Endometrium (tissue), 2 donors: ENCODE data around the gene RELT.

Experiments
- FAIRE-seq: peaks from 2 replicates; lab custom pipeline; 2012; peaks lifted over from hg19 to GRCh38; lab: Jason Lieb, UNC
- donor health status: control.
- donor health status: control.

Gene RELT

DNA sequence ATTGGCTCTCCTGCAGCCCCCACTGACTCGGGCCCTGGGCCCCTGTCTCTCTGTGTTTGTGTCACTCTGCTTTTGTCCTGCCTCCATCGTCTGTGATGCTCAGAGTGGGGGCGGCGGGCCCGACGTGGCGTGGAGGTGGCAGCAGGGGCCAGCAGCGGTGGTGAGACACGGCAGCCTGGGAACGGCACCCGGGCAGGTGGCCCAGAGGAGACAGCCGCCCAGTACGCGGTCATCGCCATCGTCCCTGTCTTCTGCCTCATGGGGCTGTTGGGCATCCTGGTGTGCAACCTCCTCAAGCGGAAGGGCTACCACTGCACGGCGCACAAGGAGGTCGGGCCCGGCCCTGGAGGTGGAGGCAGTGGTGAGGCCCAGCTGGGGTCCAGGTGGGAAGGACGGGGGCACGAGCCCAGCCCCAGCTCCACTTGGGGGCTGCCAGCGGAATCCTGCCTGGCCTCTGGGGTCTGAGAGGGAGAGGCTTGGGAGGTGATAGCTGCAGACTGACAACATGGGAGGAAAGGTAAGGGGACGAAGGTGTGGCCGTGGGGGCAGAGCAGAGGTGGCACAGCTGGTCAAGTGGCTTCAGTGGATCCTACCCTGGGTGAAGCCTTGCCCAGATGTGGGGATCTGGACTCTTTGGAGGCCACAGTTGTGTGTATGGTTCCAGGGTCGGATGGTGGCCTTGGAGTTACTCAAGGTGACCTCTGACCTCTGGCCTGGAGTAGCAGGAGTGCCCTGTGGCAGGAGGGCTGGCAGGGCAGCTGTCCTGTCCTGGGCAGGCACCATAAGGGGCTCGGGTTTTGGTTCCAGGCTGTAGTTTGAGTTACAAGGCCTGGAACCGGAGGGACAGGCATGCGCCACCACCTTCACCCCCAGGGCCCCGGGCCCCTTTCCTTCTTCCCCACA, 16.2 kb downstream of the RELT start:
- no peak for FAIRE-seq

DNA sequence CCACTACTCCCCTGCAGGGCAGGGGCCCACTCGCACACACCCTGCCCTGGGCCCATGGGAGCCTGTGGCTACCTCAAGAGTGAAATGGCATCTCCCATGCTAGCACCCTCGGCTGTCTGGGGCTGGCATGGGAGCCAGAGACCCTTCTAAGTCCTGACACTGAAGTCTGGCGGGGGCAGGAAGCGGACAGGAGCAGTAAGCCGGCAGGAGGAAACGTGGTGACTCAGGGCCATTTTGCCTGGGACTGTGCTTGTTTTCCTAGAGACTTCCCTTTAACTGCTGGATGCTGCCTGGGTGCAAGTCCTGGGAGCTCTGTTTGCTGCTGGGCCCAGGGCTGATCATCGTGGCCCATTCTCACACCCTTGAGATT, 16.8 kb downstream of the RELT start:
- no peak for FAIRE-seq

DNA sequence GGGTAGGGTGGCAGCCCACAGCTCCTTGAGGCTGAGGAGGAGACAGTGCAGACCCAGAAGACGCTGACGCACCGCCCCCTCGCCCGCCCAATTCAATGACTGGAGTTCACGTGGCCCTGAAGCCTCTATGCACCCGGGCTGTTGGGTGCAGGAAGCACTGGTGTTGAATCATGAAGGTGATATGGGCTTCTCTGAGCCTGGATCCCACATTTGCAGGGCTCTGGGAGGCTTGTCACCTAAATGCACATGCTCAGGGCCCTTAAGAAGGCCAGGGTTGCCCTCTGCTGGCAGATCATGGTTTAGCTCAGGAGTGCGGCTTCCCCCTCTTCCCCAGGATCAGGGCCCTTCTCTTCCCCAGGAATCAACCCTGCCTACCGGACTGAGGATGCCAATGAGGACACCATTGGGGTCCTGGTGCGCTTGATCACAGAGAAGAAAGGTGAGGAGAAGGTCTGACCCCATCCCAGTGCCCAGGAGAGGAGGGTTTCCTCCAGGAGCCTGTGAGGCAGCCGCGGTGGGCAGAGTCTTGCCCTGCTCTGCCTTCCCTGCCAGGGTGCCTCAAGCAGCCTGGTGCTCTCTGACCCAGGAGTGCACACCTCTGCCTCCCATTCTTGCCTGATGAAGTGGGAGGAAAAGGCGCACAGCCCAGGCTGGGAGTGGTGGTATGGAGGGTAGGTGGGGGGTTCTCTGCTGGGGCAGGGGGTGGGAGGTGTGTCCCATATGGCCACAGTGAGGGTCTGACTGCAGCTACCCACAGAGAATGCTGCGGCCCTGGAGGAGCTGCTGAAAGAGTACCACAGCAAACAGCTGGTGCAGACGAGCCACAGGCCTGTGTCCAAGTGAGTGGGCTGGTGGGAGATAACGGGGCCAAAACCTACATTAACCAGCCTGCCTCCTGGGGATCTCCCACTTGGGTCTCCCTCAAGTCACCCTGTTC, 17.5 kb downstream of the RELT start:
- FAIRE-seq: no peak

DNA sequence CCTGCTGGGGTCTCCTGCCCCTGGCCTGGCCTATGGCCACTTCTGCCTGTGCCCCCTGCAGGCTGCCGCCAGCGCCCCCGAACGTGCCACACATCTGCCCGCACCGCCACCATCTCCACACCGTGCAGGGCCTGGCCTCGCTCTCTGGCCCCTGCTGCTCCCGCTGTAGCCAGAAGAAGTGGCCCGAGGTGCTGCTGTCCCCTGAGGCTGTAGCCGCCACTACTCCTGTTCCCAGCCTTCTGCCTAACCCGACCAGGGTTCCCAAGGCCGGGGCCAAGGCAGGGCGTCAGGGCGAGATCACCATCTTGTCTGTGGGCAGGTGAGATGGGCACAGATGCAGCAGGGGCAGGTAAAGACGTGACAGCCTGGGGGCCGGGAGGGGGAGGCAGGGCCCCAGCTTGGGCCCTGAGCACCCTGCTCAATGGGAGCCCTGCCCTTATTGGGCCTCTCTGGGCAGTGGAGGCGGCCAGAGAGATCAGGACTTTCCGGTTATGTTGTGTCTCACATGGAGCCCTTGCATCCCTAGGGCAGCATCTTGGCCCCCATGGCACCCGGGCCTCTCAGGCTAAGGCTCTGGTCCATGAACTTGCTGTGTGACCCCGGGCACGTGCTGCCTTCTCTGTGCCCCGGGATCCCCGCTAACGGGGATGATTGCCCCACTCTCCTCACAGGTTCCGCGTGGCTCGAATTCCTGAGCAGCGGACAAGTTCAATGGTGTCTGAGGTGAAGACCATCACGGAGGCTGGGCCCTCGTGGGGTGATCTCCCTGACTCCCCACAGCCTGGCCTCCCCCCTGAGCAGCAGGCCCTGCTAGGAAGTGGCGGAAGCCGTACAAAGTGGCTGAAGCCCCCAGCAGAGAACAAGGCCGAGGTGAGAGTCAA, 18.5 kb downstream of the RELT start:
- no peak for FAIRE-seq

DNA sequence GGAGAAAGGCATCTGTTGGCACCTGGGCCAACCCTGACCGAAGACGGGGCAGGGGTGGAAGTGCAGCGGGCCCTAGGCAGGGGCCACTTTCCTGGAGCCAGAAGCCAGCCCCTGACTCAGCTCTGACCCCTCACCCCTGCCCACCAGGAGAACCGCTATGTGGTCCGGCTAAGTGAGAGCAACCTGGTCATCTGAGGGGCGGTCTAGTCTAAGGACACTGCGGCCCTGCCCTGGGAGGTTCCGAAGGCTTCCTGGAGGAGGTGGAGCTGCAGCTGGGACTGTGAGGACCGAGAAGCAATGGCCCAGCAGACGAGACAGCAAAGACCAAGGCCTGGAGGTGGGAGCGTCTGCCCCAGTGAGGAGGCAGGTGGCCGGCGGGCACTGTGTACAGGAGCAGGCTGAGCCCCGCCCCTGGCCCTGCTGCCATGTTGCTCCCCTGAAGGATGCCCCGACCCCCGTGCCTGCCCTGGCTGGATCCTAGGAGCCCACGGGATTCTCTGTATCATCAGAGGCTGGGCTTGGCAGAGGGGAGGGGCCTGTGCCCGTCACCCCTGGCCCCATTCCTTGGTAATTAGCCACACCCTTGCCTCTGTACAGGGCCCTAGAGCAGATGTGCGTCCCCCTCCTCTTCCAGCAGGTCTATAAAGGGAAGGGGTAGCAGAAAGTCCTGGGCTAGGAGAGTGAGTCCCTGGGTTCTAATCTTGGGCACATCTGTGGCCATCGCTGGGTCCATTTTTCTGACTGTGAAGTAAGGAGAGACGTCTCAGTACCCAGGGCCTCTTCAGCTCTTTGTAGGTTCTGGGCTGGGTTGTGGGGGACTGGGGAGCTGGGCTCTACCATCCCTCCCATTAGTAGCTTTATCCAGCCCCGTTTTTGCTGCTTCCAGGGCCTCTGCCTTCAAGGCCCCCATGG, 19.4 kb downstream of the RELT start:
- no peak for FAIRE-seq

DNA sequence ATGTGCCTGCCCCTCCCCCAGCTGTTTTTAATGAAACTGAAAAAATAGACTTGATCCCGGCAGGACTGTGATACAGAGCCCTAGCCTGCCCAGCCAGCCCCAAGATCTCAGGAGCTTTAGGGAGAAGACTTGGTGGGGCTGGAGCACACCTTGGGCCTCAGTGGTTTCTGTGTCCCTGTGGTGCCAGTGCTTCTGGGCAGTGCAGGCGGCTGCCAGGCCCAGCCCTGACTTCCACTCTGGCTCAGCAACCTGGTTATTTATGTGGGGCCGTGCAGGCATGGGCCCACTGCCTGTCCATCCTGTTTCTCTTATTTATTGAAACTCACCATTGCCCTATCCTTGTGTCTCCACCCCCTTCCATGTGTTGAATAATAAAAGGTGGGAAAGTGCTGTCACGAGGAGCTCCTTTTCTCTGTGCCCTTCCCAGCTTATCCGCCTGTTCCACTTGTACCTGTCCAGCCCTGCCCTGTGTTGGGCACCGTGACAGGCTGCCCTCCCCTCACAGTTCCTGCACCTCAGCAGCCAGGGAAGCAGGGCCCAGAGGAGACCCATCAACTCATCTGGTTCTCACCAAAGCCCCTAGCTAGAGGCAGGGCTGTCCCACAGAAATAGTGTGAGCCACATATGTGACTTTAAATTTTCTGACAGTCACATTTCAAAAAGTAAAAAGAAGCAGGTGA, 20.2 kb downstream of the RELT start:
- no peak for FAIRE-seq

DNA sequence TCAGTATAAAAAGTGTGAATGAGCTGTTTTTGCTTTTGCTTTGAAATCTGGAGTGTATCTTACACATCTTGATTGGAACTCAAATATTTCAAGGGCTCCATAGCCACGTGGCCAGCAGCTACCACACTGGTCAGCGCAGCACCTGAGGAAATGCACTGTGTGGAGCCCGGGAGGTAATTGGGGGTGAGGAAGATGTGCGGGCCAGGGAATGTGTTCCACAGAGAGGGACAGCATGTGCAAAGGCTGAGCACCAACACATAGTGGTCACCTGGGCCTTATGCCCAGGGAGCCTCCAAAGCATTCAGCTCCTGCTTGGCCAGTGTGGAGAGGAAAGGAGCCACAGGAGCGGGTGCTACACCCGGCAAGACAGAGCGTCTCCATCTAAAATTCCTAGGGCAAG, 20.8 kb downstream of the RELT start:
- FAIRE-seq: no peak

DNA sequence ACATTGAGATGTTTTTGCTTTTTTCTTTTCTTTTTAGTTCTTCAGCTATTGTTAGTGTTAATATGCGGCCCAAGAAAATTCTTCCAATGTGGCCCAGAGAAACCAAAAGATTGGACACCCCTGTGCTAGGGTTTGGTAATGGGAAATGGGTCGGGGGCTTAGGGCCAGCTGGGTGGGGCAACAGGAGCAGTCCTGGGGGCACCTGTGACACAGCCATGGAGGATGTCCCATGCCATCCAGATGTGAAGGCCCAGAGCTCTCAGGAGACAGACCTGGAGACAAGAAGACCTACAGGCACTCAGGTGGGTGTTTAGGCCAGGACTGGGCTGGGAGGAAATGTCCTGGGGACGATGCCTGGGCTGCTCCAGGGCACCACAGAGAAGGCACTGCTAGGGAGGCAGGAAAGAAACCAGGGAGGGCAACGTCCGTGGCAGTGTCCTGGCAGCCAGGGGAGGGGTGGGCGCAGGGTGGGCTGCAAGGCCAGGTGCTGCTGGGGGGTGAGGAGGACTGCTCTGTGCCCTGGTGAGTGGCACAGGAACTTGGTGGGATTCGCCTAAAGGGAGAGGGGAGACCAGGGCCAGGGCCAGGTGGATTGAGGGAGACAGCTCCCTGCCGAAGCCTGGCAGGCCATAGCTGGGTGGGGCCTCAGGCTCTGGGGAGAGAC, 21.4 kb downstream of the RELT start:
- no peak for FAIRE-seq

DNA sequence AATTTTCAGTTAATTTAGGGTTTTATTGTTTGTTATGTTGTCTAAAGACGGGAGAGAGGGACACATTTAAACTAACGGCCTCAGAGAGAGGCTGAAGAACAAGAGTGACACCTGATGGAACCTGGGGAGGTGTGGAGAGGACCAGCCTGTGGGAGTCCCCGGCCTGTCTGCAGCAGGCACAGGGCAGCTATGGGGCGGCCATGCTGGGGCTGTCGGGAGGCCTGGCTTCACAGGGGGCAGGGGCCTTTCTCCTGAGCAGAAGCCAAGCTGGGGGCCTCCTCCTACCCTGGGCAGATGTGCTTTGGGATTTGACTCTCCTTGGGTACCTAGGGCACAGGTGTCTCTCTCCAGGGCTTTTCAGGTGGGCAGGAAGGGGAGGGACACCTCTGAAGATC, 21.9 kb downstream of the RELT start:
- no peak for FAIRE-seq

DNA sequence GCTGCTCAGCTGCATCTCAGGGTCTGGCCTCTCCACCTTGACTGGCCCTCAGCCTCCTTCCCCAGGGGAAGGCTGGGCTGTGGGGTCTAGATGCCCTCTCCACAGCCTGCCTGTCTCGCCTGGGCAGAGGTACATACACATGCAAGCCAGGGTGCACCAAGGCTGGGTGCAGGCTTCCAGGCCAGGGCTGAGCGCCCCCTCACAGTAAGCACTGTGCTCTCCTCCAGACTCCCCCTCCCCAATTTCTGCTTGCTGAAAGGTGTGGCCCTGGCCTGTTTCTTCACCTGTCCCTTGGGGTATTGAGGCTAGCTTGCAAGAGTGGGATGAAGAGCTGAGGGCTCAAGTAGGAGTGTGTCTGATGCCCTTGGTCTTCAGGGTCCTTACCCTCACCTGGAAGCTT, 22.5 kb downstream of the RELT start:
- no peak for FAIRE-seq

DNA sequence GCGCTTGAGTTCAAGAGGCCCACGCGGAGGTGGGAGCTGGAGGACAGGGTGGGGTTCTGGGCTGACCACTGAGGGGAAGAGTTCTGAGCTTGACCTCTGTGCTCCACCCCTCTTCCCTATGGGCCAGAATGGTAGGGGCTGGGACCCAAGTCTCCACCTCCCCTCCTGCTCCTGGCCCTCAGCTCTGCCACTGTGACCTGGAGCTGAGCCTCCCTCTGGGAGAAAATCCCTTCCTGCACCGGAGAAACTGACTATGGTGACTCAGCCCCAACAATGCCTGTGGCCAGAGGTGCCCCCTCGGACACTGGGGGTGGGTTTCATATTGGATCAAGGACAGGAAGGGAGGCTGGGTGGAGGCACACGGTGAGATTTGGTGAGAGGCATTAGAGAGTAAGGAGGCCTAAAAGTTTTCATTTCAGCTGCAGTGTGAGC, 23.0 kb downstream of the RELT start:
- FAIRE-seq: no peak

DNA sequence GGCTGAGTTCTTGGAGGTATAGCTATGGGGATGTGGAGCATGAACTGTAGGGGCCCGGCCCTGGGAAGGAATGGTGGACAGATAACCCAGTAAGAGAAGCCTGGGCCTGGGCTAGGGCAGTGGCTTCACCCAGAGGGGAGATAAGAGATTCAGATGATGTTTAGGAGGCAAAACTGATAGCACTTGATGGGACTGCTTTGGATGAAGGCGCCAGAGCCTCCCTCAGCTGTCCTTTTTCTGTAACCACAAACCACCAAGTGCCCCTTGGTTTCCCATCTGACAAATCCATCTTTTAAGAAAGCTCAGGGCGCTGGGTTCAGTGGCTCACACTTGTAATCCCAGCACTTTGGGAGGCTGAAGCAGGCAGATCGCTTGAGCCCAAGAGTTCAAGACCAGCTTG, 23.4 kb downstream of the RELT start:
- FAIRE-seq: no peak

DNA sequence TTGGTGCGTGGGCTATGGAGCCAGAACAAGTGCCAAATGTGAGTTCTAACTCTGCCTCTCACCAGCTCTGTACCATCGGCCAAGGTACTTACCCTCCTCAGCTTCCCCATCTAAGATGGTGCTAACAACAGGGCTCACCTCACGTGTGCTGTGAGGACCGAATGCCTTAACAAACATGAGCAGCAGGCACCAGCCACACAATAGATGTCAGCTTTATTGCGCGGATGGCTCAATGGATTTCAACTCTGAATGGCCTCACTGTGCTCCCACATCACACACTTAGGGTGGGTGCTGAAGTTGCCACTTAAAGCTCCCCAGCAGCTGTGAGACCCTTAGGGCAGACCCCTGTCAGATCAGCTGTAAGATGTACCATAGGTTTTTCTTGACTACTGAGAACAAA, 24.1 kb downstream of the RELT start:
- FAIRE-seq: no peak

DNA sequence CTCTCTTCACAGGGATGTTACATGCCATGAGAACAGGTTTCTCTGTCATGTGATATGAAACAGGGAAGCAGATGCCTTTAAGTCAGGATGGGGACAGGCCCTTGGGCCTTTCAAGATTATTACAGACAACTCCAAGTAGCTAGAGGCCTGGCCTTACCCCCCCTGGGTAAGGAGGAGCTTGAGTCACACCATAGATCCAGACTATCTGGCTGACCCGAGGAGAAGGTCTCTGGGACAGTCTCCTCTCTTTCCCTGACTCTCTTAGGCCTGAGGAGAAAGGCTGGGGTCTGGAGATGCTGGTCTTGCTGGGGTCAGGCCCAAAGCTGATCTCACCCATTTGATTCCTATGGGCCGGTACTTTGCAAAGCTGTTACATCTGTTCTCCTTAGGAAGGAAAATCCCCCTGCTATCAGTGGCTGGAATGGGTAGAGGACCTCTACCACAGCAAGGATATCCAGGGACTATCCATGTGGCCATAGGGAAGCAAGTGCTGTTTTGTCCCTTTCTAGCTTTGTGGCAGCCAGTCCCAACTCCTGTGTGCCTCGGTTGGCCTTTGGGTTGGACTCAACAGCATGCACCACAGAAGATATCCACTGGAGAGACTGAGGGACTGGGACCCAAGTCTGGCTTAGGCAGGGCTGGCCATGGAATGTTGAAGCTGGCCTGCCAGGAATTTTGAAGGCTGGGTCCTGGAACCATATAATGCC, 25.2 kb downstream of the RELT start:
- FAIRE-seq: no peak

DNA sequence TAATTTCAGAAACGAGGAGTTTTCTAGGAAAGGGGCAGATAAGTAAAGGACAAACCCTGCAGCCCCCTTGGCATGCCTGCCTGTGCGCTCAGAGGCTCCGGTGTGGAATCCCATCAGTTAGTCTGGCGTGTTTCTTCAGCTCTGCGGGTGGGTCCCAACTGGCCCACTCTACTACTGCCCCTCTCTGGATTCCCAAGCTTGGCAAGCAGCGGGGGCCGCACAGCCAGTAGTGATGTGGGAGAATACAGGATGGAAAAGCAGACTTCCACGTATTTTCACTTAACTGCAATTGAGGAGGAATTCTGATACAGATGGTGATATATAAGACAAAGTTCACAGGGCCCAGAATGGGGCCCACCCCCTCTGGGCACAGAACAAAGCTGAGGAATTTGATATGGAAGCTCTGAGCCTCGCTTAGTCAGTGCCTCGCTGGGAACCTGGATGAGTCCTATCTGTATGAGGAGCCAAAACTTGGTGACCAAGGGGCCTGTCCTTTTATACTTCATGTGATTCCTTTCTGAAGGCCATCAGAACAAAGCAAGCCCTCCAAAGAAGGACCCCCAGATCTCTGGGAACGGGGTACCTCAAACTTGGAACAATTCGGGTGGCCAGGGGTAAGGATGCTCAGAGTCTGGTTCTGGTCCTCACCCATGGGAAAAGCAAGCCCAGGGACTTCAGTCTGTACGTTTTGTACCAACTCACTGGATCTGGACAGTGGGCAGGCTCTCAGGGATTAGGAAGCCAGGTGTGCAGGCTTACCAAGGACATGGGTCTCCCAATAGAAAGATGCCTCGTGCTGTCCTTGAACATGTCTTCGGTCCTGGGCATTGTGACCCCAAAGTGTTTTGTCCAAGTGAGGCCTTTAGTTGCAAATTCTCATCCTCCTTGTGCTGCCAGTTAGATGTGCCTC, 26.0 kb downstream of the RELT start:
- FAIRE-seq: no peak

DNA sequence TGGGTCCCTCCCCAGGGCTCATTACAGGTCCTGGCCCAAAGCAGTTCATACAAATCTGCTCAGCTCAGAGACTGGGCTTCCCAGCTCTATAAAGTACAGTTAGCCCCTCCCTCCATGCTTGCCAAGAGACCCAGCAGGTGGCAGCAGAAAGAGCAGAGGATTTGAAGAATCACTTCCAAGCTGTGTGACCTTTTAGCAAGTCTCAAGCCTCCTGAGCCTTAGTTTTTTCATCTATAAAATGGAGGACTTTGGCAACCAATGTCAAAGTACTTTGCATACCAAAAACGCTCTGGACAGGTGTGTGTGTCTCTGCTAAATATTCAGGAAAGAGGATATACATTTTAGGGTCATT, 26.6 kb downstream of the RELT start:
- FAIRE-seq: no peak

DNA sequence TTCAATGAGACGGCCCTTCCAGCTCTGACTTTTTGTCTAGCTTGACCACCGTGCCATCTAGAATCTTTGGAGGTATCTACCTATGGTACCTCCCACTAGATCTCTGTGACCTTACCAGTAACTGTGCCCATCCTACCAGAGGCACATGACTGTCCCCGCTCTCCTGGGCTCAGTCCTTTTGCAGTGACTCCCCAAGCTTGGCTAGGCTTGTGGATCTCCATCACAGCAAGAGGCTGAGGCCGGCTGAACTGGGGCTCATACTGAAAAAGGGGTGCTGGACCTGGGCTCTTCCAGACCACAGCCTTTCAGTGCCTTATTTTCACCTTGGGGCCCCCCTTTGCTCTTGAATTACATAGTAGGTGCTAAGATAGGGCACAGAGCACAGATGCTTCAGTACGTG, 27.3 kb downstream of the RELT start:
- no peak for FAIRE-seq

DNA sequence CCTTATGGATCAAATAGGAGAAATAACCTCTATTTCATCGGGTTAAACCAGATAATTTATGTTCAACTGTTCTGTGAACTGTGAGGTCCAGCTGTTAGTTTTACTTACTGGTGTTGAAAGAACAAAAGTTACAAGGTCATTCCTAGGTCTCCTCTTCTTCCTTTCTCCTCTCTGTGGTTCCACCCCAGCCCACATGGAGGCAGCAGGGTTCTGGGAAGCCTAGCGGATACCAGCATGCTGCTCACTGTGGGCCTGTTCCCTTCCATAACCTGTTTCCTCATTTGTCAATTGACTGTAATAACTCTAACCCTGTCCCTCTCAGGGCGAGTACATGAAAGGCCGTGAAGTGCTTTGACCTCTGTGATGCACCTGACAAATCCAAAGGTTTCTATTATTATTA, 27.8 kb downstream of the RELT start:
- FAIRE-seq: no peak
